GM18511 (cell line): ENCODE data around the gene SETD2.

Experiments used
- ATAC-seq: cut with Tn5 transposase; IDR thresholded peaks from one replicate; pipeline ENCODE4 v1.9.1; 2021; ENCODE audit warnings: mild to moderate bottlenecking, moderate library complexity; ENCODE audit not compliant: unreplicated experiment

SETD2 gene

GRCh38 chr3:46968783-46969428 lies 195.0 kb downstream of the SETD2 start:
- no peak for ATAC-seq

- ATAC-seq = no peak
Observed at GRCh38 chr3:46966811-46967210, 197.1 kb downstream of the SETD2 start.
